K562 treated with DMSO at 1 percent for 4 hours (cell line): ENCODE measurements around the gene NF2. TPM values are rescaled to one million over a fixed set of nuclear protein-coding genes. Genes with fewer than 3 reads are reported as not detected.

Experiments
- total RNA-seq: library from RNA; unstranded; fragments of 300-600 nt; gene quantifications from 2 replicates; pipeline ENCODE4 v1.2.3, GENCODE V29; 2022; ENCODE audit not compliant: insufficient read depth

The NF2 gene
- 7.5 and 7.9 TPM in 2 replicates for total RNA-seq

GRCh38 chr22:29603358-29604075, at the start of gene NF2:
Gene NF2 (plus strand): TSS chr22:29603633. CDS start chr22:29603999, 366 bp downstream.

GRCh38 chr22:29719899-29720645, 116.6 kb downstream of the NF2 start, which contains the start of gene CABP7:
Gene CABP7 (plus strand): TSS chr22:29720003. CDS start chr22:29720425, 422 bp downstream.

Other genes starting within 250 kb of the NF2 start
- 54.9 and 57.1 TPM in 2 replicates for gene AP1B1, start 215.1 kb upstream of the NF2 start, total RNA-seq
- not detected in 2 replicates for gene RFPL1, start 165.1 kb upstream of the NF2 start, total RNA-seq
- 2.5 and 6.0 TPM in 2 replicates for gene NEFH, start 123.4 kb upstream of the NF2 start, total RNA-seq
- gene THOC5, start 49.9 kb upstream of the NF2 start, total RNA-seq: 28.2 and 31.4 TPM in 2 replicates
- 20.6 and 21.1 TPM in 2 replicates for gene NIPSNAP1, start 22.5 kb upstream of the NF2 start, total RNA-seq
- not detected in 2 replicates for gene CABP7, start 116.4 kb downstream of the NF2 start, total RNA-seq
- 14.7 and 23.7 TPM in 2 replicates for gene ZMAT5, start 163.4 kb downstream of the NF2 start, total RNA-seq
- 75.6 and 91.1 TPM in 2 replicates for gene UQCR10, start 163.7 kb downstream of the NF2 start, total RNA-seq
- gene ASCC2, start 234.6 kb downstream of the NF2 start, total RNA-seq: 33.9 and 42.2 TPM in 2 replicates